HEK293 (cell line): ENCODE measurements around the gene RPS23.

Experiments
- CTCF ChIA-PET: fragments of 350-600 bp; formaldehyde crosslinking; extraction: SDS; loops from one replicate; lab custom pipeline; 2021; ENCODE audit warnings: antibody characterized with exemption; lab: Yijun Ruan, JAX
- POLR2A ChIA-PET: fragments of 300-600 bp; formaldehyde crosslinking; extraction: SDS; loops from one replicate; lab custom pipeline; 2020; ENCODE audit warnings: antibody characterized with exemption, inconsistent platforms; lab: Yijun Ruan, JAX
- H3K27ac ChIP-seq: fragments of 200-500 bp; sonication (Bioruptor generic); 2 replicates; pipeline ENCODE4 v1.5.1; 2014; ENCODE audit warnings: low read depth, low read length, control low read depth, inconsistent platforms; ENCODE audit errors: extremely low read depth
- H3K36me3 ChIP-seq, 2 experiments: fragments of 200-500 bp in 1 of 2; sonication (Bioruptor generic) in 1 of 2; 1 replicate in 1 of 2; 2 replicates in 1 of 2; pipeline ENCODE4 v1.5.1; 2014 to 2017; ENCODE audit warnings: inconsistent platforms in 2 of 2, low read length in 2 of 2; ENCODE audit not compliant: control insufficient read depth in 2 of 2, insufficient read depth in 1 of 2
- H3K4me1 ChIP-seq: fragments of 200-500 bp; sonication (Bioruptor generic); 2 replicates; pipeline ENCODE4 v1.5.1; 2014; ENCODE audit warnings: mild to moderate bottlenecking, low read length, inconsistent platforms; ENCODE audit not compliant: control insufficient read depth, insufficient read depth
- H3K4me3 ChIP-seq: 2 replicates; pipeline ENCODE4 v1.5.1; 2011; ENCODE audit warnings: low read depth, mild to moderate bottlenecking, control low read depth, low read length, moderate library complexity
- H3K9me3 ChIP-seq: fragments of 200-500 bp; sonication (Bioruptor generic); 2 replicates; pipeline ENCODE4 v1.5.1; 2014; ENCODE audit warnings: low read depth, low read length, inconsistent platforms; ENCODE audit not compliant: control insufficient read depth, insufficient read depth
- GLIS2 ChIP-seq: fragments of 450-650 bp; formaldehyde crosslinking; IDR thresholded peaks from 2 replicates; pipeline ENCODE4 v1.5.1; 2016; ENCODE audit warnings: missing biosample characterization, missing genetic modification characterization
- SCRT2 ChIP-seq: fragments of 450-650 bp; formaldehyde crosslinking; IDR thresholded peaks from 2 replicates; pipeline ENCODE4 v1.5.1; 2016; ENCODE audit warnings: missing biosample characterization, missing genetic modification characterization
- SETDB1 ChIP-seq: IDR thresholded peaks from one replicate; pipeline ENCODE4 v1.6.1; 2017; ENCODE audit warnings: mild to moderate bottlenecking, low read length, moderate library complexity, mixed read lengths; ENCODE audit not compliant: insufficient read length
- ZBTB17 ChIP-seq: fragments of 450-650 bp; formaldehyde crosslinking; IDR thresholded peaks from 2 replicates; pipeline ENCODE4 v1.5.1; 2016; ENCODE audit warnings: missing biosample characterization, missing genetic modification characterization
- ZIC2 ChIP-seq: fragments of 450-650 bp; formaldehyde crosslinking; IDR thresholded peaks from 2 replicates; pipeline ENCODE4 v1.5.1; 2016; ENCODE audit warnings: missing biosample characterization, missing genetic modification characterization
- ZNF146 ChIP-seq: fragments of 450-650 bp; formaldehyde crosslinking; IDR thresholded peaks from 2 replicates; pipeline ENCODE4 v1.5.1; 2016; ENCODE audit warnings: missing biosample characterization, missing genetic modification characterization
- ZNF155 ChIP-seq: fragments of 450-650 bp; formaldehyde crosslinking; IDR thresholded peaks from 2 replicates; pipeline ENCODE4 v1.5.1; 2016; ENCODE audit warnings: missing biosample characterization, missing genetic modification characterization
- ZNF221 ChIP-seq: fragments of 450-650 bp; formaldehyde crosslinking; IDR thresholded peaks from 2 replicates; pipeline ENCODE4 v1.5.1; 2017; ENCODE audit warnings: missing biosample characterization, missing genetic modification characterization, borderline replicate concordance
- ZNF324 ChIP-seq: fragments of 450-650 bp; formaldehyde crosslinking; IDR thresholded peaks from 2 replicates; pipeline ENCODE4 v1.5.1; 2016; ENCODE audit warnings: missing biosample characterization, missing genetic modification characterization
- ZNF558 ChIP-seq: fragments of 450-650 bp; formaldehyde crosslinking; IDR thresholded peaks from 2 replicates; pipeline ENCODE4 v1.5.1; 2016; ENCODE audit warnings: missing biosample characterization, missing genetic modification characterization
- ZNF561 ChIP-seq: fragments of 450-650 bp; IDR thresholded peaks from 2 replicates; pipeline ENCODE4 v1.5.1; 2018; ENCODE audit warnings: missing biosample characterization, missing genetic modification characterization, borderline replicate concordance
- ZNF596 ChIP-seq: fragments of 450-650 bp; IDR thresholded peaks from 2 replicates; pipeline ENCODE4 v1.5.0; 2018; ENCODE audit warnings: missing biosample characterization, mild to moderate bottlenecking, missing genetic modification characterization, moderate library complexity
- ZNF626 ChIP-seq: fragments of 450-650 bp; sonication (Bioruptor Pico); formaldehyde crosslinking; IDR thresholded peaks from 2 replicates; pipeline ENCODE4 v1.5.1; 2018; ENCODE audit warnings: missing biosample characterization, missing genetic modification characterization, inconsistent platforms
- ZNF830 ChIP-seq: fragments of 450-650 bp; IDR thresholded peaks from 2 replicates; pipeline ENCODE4 v1.5.0; 2018; ENCODE audit warnings: missing biosample characterization, missing genetic modification characterization, low read depth, mild to moderate bottlenecking, moderate library complexity
- ZNF837 ChIP-seq: fragments of 450-650 bp; formaldehyde crosslinking; IDR thresholded peaks from 2 replicates; pipeline ENCODE4 v1.5.1; 2016; ENCODE audit warnings: missing biosample characterization, missing genetic modification characterization
- ZXDB ChIP-seq: fragments of 450-650 bp; formaldehyde crosslinking; IDR thresholded peaks from 2 replicates; pipeline ENCODE4 v1.5.1; 2016; ENCODE audit warnings: missing biosample characterization, missing genetic modification characterization
- TF ChIP-seq, protein P1 (sequence below): fragments of 450-650 bp; IDR thresholded peaks from 2 replicates; pipeline ENCODE4 v1.5.1; 2018; ENCODE audit warnings: missing biosample characterization, missing genetic modification characterization
- TF ChIP-seq, protein P2 (sequence below): fragments of 450-650 bp; formaldehyde crosslinking; conservative IDR thresholded peaks from 2 replicates; pipeline ENCODE4 v1.5.1; 2016; ENCODE audit warnings: low read depth, missing biosample characterization, missing genetic modification characterization
- TF ChIP-seq, protein P3 (sequence below): fragments of 450-650 bp; formaldehyde crosslinking; IDR thresholded peaks from 2 replicates; pipeline ENCODE4 v1.5.1; 2016; ENCODE audit warnings: missing biosample characterization, missing genetic modification characterization

Gene RPS23

DNA sequence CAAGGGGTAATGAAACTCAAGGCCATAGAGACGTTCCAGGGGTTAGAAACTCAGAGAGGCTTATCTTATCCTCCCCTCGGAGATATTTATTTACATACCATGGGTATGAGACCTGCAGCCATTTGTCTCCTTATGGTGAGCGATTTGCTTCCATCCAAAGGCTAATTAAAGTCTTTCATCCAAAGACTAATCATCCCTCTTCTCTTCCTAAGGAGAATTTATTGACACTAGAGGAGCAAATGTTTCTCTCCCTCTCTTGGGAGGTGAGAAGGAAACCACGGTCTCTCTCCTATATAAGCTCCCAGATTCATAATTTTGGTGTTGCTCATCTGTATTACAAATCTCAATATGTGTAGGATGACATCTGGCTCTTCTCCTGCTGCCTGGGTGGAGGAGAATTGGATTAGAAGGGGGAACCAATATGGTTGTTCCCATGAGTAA is 31.0 kb upstream of the RPS23 start:
- ChIA-PET POLR2A (no interaction called here), CTCF (interaction anchor here (0.6 to 1.5 kb wide), 2 partner anchors 41 to 489 kb away, joined by 3 to 4 read pairs; no protein-coding TSS in a partner anchor)
- TF ChIP-seq ZBTB17 (tag by site-specific recombination) (no peak), ZNF324 (tag by site-specific recombination) (no peak), ZIC2 (tag by site-specific recombination) (no peak), ZNF221 (no peak), ZNF837 (tag by site-specific recombination) (no peak), ZNF155 (tag by site-specific recombination) (no peak), ZNF596 (tag by site-specific recombination) (no peak), ZNF561 (no peak), ZNF558 (tag by site-specific recombination) (no peak), GLIS2 (tag by site-specific recombination) (no peak)
- TF ChIP-seq, protein P1, sequence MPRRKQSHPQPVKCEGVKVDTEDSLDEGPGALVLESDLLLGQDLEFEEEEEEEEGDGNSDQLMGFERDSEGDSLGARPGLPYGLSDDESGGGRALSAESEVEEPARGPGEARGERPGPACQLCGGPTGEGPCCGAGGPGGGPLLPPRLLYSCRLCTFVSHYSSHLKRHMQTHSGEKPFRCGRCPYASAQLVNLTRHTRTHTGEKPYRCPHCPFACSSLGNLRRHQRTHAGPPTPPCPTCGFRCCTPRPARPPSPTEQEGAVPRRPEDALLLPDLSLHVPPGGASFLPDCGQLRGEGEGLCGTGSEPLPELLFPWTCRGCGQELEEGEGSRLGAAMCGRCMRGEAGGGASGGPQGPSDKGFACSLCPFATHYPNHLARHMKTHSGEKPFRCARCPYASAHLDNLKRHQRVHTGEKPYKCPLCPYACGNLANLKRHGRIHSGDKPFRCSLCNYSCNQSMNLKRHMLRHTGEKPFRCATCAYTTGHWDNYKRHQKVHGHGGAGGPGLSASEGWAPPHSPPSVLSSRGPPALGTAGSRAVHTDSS (tag by site-specific recombination): no peak
- Histone ChIP-seq H3K9me3 (no peaks in the 10 kb centered on the region), H3K4me3 (no peak overlapping the region), H3K36me3 (peaks cover 0 to 15% of the 10 kb centered on the region in 2 experiments; a peak in 1 of 3 replicates), H3K4me1 (peaks cover 9% of the 10 kb centered on the region), H3K27ac (no peak overlapping the region)

DNA sequence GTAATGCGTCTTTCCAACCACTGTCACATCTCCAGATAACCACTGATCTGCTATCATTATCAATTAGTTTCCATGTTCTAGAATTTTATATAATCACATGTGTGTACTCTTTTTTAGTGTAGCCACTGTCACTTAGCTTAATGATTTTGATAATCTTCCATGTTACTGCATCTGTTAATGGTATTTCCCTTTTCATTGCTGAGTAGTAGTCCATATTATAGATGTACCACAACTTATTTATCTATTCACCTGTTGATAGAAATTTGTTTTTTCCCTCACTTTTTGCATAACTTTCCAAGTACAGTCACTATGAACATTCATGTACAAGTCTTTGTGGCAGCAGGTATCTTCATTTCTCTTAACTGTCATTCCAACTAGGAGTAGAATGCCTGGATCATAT is 30.3 kb upstream of the RPS23 start:
- Histone ChIP-seq H3K4me3 (no peak overlapping the region), H3K36me3 (peaks cover 0 to 15% of the 10 kb centered on the region in 2 experiments; a peak in 1 of 3 replicates), H3K27ac (no peak overlapping the region), H3K4me1 (peaks cover 9% of the 10 kb centered on the region), H3K9me3 (no peaks in the 10 kb centered on the region)
- CTCF ChIA-PET: interaction anchor here (1.2 kb wide), 1 partner anchor 10 kb away, joined by 3 read pairs; no protein-coding TSS in a partner anchor
- TF ChIP-seq SCRT2 (0 out of 2 replicates have a peak, but pooled peaks have one; percentile 38), ZNF146 (tag by site-specific recombination) (peak; percentile 77), ZNF626 (tag by site-specific recombination) (no peak), SETDB1 (peak; percentile 23), ZXDB (no peak), ZNF830 (tag by site-specific recombination) (no peak)
- TF ChIP-seq, protein P2, sequence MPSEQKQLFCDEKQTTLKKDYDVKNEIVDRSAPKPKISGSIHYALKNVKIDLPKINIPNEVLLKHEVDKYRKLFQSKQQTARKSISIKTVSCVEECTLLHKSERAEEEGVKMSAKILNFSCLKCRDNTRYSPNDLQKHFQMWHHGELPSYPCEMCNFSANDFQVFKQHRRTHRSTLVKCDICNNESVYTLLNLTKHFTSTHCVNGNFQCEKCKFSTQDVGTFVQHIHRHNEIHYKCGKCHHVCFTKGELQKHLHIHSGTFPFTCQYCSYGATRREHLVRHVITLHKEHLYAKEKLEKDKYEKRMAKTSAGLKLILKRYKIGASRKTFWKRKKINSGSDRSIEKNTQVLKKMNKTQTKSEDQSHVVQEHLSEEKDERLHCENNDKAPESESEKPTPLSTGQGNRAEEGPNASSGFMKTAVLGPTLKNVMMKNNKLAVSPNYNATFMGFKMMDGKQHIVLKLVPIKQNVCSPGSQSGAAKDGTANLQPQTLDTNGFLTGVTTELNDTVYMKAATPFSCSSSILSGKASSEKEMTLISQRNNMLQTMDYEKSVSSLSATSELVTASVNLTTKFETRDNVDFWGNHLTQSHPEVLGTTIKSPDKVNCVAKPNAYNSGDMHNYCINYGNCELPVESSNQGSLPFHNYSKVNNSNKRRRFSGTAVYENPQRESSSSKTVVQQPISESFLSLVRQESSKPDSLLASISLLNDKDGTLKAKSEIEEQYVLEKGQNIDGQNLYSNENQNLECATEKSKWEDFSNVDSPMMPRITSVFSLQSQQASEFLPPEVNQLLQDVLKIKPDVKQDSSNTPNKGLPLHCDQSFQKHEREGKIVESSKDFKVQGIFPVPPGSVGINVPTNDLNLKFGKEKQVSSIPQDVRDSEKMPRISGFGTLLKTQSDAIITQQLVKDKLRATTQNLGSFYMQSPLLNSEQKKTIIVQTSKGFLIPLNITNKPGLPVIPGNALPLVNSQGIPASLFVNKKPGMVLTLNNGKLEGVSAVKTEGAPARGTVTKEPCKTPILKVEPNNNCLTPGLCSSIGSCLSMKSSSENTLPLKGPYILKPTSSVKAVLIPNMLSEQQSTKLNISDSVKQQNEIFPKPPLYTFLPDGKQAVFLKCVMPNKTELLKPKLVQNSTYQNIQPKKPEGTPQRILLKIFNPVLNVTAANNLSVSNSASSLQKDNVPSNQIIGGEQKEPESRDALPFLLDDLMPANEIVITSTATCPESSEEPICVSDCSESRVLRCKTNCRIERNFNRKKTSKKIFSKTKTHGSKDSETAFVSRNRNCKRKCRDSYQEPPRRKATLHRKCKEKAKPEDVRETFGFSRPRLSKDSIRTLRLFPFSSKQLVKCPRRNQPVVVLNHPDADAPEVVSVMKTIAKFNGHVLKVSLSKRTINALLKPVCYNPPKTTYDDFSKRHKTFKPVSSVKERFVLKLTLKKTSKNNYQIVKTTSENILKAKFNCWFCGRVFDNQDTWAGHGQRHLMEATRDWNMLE: no peak
- TF ChIP-seq, protein P3, sequence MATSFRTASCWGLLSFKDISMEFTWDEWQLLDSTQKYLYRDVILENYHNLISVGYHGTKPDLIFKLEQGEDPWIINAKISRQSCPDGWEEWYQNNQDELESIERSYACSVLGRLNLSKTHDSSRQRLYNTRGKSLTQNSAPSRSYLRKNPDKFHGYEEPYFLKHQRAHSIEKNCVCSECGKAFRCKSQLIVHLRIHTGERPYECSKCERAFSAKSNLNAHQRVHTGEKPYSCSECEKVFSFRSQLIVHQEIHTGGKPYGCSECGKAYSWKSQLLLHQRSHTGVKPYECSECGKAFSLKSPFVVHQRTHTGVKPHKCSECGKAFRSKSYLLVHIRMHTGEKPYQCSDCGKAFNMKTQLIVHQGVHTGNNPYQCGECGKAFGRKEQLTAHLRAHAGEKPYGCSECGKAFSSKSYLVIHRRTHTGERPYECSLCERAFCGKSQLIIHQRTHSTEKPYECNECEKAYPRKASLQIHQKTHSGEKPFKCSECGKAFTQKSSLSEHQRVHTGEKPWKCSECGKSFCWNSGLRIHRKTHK (tag by site-specific recombination): no peak
- POLR2A ChIA-PET: interaction anchor here (1.5 kb wide), 1 partner anchor 30 kb away, joined by 3 read pairs; the partner anchor contains the start of gene RPS23
